ENCODE data around the gene BAZ1A. TPM values are rescaled to one million over a fixed set of nuclear protein-coding genes. Genes with fewer than 3 reads are reported as not detected.

The BAZ1A gene
- total RNA-seq, 1 experiment from 2014 or later = 17.3 TPM

DNA sequence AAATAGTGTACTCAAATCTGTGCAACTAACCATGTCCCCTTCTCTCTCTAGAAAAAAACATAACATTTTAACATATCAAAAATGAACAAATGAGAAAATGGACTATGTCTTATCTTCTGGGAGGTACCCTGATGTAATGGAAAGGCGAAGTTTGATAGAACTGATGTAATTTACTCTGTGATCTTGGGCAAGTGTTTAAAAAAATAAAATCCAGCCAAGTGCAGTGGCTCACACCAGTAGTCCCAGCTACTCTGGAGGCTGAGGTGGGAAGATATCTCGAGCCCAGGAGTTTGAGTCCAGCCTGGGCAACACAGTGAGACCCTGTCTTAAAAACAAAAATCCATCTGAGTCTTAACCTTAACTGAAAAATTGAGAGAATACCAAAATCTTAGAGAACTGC is 124.9 kb downstream of the BAZ1A start:
- CTCF ChIA-PET = no interaction called here
- no peaks in the 10 kb centered on the region for H3K36me3 ChIP-seq (ENCODE audit: low read depth)
- no peaks in the 10 kb centered on the region for H3K9me3 ChIP-seq (ENCODE audit: insufficient read depth, low read depth)
- no peak overlapping the region for H3K27ac ChIP-seq
- no peak for DNase-seq
- no peaks in the 10 kb centered on the region for H3K9me2 ChIP-seq (ENCODE audit: insufficient read depth)
- no peak overlapping the region for H2AFZ ChIP-seq
- no peaks in the 10 kb centered on the region for H4K20me1 ChIP-seq (ENCODE audit: insufficient read depth)
- BruUV-seq (replicated peaks) = no TSS peak
- no peaks in the 10 kb centered on the region for H3K27me3 ChIP-seq (ENCODE audit: insufficient read depth, low read depth)
- H3K4me2 ChIP-seq = no peak overlapping the region
- no peak overlapping the region for H3K4me3 ChIP-seq
- POLR2A ChIA-PET (ENCODE audit: unreplicated experiment) = no interaction called here
- TF ChIP-seq, protein P1, sequence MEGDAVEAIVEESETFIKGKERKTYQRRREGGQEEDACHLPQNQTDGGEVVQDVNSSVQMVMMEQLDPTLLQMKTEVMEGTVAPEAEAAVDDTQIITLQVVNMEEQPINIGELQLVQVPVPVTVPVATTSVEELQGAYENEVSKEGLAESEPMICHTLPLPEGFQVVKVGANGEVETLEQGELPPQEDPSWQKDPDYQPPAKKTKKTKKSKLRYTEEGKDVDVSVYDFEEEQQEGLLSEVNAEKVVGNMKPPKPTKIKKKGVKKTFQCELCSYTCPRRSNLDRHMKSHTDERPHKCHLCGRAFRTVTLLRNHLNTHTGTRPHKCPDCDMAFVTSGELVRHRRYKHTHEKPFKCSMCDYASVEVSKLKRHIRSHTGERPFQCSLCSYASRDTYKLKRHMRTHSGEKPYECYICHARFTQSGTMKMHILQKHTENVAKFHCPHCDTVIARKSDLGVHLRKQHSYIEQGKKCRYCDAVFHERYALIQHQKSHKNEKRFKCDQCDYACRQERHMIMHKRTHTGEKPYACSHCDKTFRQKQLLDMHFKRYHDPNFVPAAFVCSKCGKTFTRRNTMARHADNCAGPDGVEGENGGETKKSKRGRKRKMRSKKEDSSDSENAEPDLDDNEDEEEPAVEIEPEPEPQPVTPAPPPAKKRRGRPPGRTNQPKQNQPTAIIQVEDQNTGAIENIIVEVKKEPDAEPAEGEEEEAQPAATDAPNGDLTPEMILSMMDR (conservative IDR thresholded peaks at IDR 0.05) = no peak
- H3K4me1 ChIP-seq (replicated peaks; ENCODE audit: insufficient read depth) = no peaks in the 10 kb centered on the region
- intact Hi-C loops (cut with micrococcal nuclease; ENCODE audit: unreplicated experiment) = no loop called here
- no peaks in the 10 kb centered on the region for H3F3A ChIP-seq (ENCODE audit: insufficient read depth, low read depth)
- H3K79me2 ChIP-seq (ENCODE audit: low read depth) = no peaks in the 10 kb centered on the region

DNA sequence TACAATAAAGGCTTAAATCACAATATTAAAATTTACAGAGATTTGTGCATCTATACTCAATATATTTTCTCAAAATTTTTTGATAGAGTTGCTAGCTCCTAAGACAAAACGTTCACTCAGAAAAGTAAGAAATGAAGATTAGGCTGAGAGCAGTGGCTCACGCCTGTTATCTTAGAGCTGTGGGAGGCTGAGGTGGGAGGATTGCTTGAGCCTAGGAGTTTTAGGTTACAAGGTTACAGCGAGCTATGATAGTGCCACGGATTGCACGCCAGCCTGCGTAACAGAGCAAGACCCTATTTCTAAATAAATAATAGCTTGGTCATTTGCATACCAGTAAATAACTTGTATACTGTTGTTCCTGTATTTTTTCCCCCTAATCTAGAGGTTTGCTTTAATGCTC is 125.8 kb downstream of the BAZ1A start:
- no peak overlapping the region for H3K4me3 ChIP-seq
- POLR2A ChIA-PET (ENCODE audit: unreplicated experiment) = interaction anchor here (0.6 kb wide), 1 partner anchor 592 kb away, joined by 7 read pairs; no protein-coding TSS in a partner anchor
- H3K79me2 ChIP-seq (ENCODE audit: low read depth) = no peaks in the 10 kb centered on the region
- TF ChIP-seq, protein P1 (conservative IDR thresholded peaks at IDR 0.05) = no peak
- no peak for TF ChIP-seq EZH2 (IDR thresholded peaks at IDR 0.05; ENCODE audit: low read depth)
- H3K36me3 ChIP-seq (ENCODE audit: low read depth) = no peaks in the 10 kb centered on the region
- H3F3A ChIP-seq (ENCODE audit: insufficient read depth, low read depth) = no peaks in the 10 kb centered on the region
- no peak overlapping the region for H3K27ac ChIP-seq
- no peaks in the 10 kb centered on the region for H3K9me2 ChIP-seq (ENCODE audit: insufficient read depth)
- H3K27me3 ChIP-seq (ENCODE audit: insufficient read depth, low read depth) = no peaks in the 10 kb centered on the region
- H3K9me3 ChIP-seq (ENCODE audit: insufficient read depth, low read depth) = no peaks in the 10 kb centered on the region
- BruUV-seq (replicated peaks) = no TSS peak
- H3K4me2 ChIP-seq = no peak overlapping the region
- H3K4me1 ChIP-seq (replicated peaks; ENCODE audit: insufficient read depth) = no peaks in the 10 kb centered on the region
- intact Hi-C loops (cut with micrococcal nuclease; ENCODE audit: unreplicated experiment) = no loop called here
- CTCF ChIA-PET = interaction anchor here (0.7 kb wide), 1 partner anchor 648 kb away, joined by 3 read pairs; no protein-coding TSS in a partner anchor
- no peak for DNase-seq
- no peaks in the 10 kb centered on the region for H4K20me1 ChIP-seq (ENCODE audit: insufficient read depth)
- H2AFZ ChIP-seq = no peak overlapping the region

GRCh38 chr14:34742270-34743115 is 132.7 kb downstream of the BAZ1A start:
- H3K9me2 ChIP-seq (ENCODE audit: insufficient read depth) = no peaks in the 10 kb centered on the region
- intact Hi-C loops (cut with micrococcal nuclease; ENCODE audit: unreplicated experiment) = no loop called here
- H3K27me3 ChIP-seq (ENCODE audit: insufficient read depth, low read depth) = no peaks in the 10 kb centered on the region
- H3K4me3 ChIP-seq = no peak overlapping the region
- H3K9me3 ChIP-seq (ENCODE audit: insufficient read depth, low read depth) = no peaks in the 10 kb centered on the region
- no peaks in the 10 kb centered on the region; the same call in 1 of the 2 replicates for H3K4me1 ChIP-seq (replicated peaks; ENCODE audit: insufficient read depth)
- ChIA-PET POLR2A (ENCODE audit: unreplicated experiment) (interaction anchor here (0.7 kb wide), 1 partner anchor 126 kb away, joined by 9 read pairs; no protein-coding TSS in a partner anchor), CTCF (interaction anchor here (1.0 kb wide), 1 partner anchor 20 kb away, joined by 3 read pairs; no protein-coding TSS in a partner anchor)
- TF ChIP-seq EZH2 (IDR thresholded peaks at IDR 0.05; ENCODE audit: low read depth) = no peak
- TF ChIP-seq, protein P1 (conservative IDR thresholded peaks at IDR 0.05) = no peak
- H3K27ac ChIP-seq = no peak overlapping the region
- no peaks in the 10 kb centered on the region for H3K36me3 ChIP-seq (ENCODE audit: low read depth)
- H3F3A ChIP-seq (ENCODE audit: insufficient read depth, low read depth) = no peaks in the 10 kb centered on the region
- H2AFZ ChIP-seq = no peak overlapping the region
- no peaks in the 10 kb centered on the region for H4K20me1 ChIP-seq (ENCODE audit: insufficient read depth)
- no peak overlapping the region for H3K4me2 ChIP-seq
- H3K79me2 ChIP-seq (ENCODE audit: low read depth) = no peaks in the 10 kb centered on the region
- no peak for DNase-seq
- BruUV-seq (replicated peaks) = no TSS peak
